Gastrocnemius medialis (tissue), 4 donors: ENCODE results near the gene SHISAL1.

Source experiments
- CTCF ChIP-seq, 5 experiments: fragments of 450-650 bp in 3 of 5; fragments of 200-600 bp in 2 of 5; sonication (generic) in 2 of 5; IDR thresholded peaks in 4 of 5; conservative IDR thresholded peaks in 1 of 5; 1 replicate in 4 of 5; 2 replicates in 1 of 5; pipeline ENCODE4 v1.5.1; 2016 to 2019; ENCODE audit warnings: antibody characterized with exemption in 5 of 5, mild to moderate bottlenecking in 3 of 5, moderate library complexity in 3 of 5
- POLR2A ChIP-seq, 2 donors: fragments of 450-650 bp; IDR thresholded peaks; one replicate each; pipeline ENCODE4 v1.6.1; 2017; ENCODE audit warnings: antibody characterized with exemption in 2 of 2, mild to moderate bottlenecking in 2 of 2, moderate library complexity in 2 of 2

GRCh38 chr22:44352378-44353035 lies 39.8 kb upstream of the SHISAL1 start:
- TF ChIP-seq CTCF (IDR thresholded peaks at IDR 0.05 in 4 of 5, conservative IDR thresholded peaks at IDR 0.05 in 1 of 5) = no peak
- no peak for TF ChIP-seq POLR2A (IDR thresholded peaks at IDR 0.05)
